GM19043 (cell line): Measurements from ENCODE around the gene TP73.

Experiments used
- ATAC-seq: cut with Tn5 transposase; IDR thresholded peaks from one replicate; pipeline ENCODE4 v1.9.1; 2021; ENCODE audit warnings: low read depth; ENCODE audit not compliant: unreplicated experiment

Gene TP73

DNA sequence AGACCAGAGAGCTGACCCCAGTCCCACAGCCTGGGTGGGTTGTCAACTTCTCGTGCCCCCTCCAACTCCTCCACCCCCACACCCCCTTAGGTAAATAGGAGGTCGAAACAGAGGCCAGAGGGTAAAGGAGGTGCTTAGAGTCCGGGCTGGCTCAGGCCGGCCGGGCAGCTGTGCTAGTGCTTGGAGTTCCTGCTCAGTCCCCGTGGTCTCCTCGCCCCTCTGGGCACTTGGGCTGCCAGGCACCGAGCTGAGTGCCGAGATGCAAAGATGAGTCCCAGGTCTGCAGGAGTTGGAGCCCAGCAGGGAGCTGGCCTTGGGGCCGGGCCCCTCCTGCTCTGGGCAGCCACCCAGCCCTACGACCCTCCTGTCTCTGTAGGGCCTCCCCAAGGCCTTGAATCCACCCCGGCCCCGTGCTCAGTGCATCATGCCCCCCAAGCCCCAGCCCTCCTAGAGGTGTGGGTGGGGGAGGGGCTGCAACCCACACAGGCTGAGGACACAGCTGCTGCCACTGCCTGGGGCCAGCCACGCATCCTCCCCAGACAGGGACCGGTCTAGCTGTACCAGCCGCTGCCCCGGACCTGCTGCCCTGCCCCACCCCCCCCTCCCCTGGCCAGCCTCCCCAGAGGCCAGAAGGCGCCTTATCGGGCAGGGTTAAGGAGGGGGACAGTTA is 122.1 kb downstream of the TP73 start:
- no peak for ATAC-seq

DNA sequence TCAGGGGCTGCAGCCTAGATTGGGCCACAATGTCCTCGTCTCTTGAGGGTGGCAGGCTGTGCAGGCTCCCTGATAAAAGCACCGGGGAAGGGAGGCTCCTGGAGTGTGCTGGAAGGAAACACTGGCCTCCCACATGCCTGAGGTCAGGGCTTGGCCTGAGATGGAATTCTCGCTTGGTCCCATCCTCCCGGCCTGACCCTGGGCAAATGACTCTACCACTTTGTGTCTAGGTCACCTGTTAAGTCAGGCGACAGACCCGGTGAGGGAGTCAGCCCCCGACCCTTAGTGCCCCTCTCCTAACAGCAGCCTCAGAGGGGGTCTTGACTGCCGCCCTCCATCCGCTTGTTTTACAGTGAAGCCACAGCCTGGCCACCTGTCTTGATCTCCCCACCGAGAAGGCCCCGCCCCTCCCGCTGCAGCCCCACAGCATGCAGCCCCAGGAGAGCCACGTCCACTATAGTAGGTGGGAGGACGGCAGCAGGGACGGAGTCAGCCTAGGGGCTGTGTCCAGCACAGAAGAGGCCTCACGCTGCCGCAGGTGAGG is 122.7 kb downstream of the TP73 start:
- no peak for ATAC-seq

DNA sequence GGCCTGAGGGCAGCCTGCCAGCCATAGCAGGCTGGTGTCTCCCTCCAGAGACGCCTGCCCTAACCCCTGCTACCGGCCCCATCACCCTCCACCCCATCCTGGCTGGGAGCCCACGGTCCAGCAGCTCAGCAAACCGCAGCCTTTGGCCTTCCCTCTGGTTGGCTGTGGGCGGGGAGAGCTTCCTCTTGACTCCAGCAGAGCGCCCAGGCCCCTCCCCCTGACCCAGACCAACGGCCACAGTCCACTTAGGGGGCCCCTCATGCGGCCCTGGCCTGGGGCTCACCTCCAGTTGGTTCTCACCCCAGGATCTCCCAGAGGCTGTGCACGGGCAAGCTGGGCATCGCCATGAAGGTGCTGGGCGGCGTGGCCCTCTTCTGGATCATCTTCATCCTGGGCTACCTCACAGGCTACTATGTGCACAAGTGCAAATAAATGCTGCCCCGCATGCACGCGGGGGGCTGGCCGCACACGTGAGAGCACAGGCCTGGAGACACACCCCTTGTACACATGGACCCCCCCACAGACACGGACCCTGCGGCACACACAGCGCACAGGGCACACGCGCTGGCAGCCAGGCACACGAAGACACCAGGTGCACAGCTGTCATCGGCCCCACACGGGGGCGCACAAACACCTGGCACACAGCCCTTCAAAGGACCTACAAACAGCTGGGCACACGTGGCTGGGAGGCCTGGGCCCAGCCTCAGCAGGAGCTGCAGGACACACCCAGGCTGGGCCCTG is 123.3 kb downstream of the TP73 start:
- no peak for ATAC-seq

DNA sequence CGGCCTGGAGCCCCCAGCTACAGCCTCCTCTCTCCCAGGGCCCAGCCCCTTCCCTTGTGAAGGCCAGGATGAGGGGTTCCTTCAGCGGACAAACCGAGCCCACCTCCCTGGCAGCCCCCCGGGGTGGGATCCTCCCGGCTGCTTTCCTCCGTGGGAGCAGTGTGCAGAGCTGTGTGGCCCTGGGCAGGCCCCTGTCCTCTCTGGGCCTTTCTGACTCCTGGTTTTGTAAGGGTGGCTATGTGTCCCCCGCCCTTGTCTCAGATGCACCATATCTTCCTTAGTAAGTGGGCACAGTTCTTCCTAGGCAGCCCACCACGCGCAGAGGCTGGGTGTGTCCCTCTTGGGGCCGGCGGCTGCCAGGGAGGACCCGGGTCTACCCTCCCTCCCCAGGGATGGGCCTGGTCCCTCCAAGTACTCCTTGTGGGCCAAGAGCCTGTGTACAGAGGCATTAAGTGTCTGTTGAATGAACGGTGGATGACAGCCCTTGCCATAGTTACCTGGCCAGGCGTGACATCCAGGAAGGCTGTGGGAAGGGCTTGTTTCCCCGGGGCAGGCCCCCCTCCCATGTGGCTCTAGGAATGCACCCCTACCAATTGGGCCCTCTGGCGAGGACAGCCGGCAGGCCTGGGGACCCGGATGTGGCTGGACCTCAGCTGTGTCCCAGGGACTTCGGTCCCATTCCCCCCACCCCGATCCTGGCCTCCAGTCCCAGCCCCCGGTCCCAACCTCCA is 124.1 kb downstream of the TP73 start:
- no peak for ATAC-seq

DNA sequence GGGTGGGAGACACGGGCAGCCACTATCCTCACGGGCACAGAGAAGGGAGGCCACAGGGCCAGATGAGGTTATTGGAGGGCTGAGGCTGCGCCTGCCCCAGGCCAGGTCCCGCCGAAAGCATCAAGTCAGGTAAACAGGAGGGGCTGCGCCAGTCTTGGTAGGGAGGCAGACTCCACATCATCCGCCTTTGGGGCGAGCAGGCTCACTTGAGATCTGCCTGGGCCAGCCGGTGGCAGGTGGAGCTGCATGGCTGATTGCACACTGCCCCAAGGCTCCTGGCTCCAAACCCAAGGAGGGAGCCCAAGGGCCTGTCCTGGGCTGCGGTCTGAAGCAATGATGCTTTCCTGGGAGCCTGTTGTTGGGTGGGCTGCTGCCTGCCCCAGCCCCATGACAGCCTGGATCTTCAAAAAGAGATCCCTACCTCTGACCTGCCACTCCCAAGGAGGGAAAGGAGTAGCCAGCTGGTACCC is 124.8 kb downstream of the TP73 start:
- no peak for ATAC-seq

DNA sequence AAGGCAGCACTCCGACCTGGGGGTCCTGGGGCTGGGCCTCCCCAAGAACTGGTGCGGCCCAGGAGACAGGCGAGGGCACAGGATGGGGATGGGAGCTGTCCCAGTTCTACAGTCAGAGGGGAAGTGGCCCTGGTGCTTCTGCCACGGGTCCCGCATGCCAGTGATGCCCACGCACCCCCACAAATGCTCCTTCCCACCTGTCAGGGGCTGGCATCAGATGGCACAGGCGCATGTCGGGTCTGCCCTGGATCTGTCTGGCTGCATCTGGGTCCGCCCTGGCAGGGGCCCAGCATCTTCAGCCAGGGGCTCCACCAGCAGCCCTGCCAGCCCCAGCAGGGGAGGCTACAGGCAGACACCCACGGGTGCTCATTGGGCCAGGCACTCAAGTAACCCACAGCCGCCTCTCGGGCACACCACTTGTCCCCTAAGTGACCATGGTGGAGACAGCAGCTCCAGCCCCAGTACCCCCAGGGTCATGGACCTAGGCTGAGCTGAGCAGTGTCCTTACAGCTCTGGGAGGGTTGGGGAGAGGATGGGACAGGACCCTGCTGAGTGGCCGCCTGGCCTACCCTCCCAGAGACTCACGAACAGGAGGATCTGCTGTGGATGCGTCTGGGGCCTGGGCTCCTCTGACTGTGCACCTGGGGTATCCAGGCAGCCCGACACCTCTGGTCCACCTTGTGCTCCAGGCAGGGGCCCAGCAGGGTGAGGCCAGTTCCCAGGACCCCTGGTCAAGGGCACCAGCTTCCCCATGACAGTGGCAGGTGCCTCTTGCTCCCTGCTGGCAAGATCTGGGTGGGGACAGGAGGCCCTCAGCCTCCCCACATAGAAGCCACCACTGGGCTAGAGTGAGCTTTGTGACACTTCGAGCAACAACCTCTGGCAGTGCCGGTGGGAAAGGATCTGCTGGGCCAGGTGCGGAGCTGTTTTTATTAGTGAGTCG is 125.6 kb downstream of the TP73 start:
- no peak for ATAC-seq

GRCh38 chr1:3778590-3779264 is 126.4 kb downstream of the TP73 start:
- ATAC-seq, result no peak

GRCh38 chr1:3779265-3779911 is 127.1 kb downstream of the TP73 start:
- no peak for ATAC-seq

DNA sequence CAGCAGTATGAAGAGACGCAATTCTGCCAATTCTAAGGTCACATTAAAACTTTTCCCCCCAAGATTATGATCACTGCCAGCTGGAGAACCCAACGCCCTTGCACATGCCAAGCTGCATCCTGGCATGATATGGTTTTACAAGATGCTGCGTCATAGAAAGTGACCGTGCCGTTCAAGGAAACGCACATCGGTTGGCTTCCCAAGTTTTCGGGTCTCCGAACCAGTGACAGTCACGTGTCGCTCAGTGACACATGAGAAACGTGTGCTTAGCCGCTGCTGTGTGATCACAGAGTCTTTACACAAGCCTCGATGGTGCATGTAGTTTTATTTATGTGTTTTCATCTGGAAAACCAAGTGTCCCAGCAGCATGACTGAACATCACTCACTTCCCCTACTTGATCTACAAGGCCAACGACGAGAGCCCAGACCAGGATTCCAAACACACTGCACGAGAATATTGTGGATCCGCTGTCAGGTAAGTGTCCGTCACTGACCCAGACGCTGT is 127.6 kb downstream of the TP73 start:
- no peak for ATAC-seq

DNA sequence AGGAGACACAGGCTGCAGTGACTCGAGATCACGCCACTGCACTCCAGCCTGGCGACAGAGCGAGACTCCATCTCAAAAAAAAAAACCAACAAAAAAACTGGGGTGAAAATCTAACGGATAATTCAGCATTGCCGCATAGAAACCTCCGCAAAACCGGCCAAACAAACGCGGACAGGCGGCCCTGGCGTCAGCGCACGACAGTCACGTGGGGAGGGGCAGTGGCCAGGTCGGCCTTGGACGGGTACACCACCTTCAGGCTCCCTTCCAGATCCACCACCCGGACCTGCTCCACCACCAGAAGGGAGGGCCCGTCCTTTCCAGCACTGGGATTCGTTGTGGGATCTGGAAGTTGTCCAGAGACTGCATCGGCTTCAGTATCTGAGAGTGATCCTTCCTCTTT is 128.6 kb downstream of the TP73 start:
- ATAC-seq, result no peak

DNA sequence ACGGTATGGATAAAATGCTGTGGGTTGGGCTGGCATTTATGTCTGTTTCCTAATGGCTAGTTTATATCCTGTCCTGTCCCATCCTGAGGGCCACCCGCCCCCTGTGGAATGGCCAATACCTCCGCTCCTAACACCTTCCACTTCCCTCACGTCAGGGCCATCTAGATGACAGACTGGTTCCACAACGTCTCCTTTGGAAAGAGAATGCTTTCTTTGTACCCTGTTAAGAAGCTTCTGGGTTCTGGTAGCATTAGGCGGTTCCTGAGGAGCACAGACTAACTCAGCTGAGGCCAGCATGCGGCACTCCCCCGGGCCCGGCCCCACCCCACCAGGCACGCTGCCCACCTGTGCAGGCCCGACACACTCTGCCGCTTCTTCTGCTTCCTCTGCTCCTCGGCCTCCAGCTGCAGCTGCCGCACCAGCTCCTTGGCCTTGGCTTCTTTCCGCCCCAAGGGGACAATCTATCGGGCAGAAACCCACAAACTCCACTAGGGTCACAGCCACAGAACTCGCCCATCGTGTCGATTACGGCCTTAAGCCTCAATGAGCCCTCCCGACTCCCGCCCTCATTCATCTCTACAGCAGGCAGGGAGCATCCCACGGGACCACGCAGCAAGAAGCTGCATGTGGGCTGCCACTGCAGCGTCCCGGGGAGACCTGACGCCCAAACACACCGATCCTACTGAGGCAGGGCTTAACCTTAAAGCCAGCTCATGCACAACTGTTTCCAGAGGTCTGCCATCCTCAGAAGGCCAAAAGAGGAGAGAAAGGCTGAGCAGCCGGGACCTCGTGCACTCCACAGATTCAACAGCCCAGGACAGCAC is 131.5 kb downstream of the TP73 start:
- no peak for ATAC-seq

DNA sequence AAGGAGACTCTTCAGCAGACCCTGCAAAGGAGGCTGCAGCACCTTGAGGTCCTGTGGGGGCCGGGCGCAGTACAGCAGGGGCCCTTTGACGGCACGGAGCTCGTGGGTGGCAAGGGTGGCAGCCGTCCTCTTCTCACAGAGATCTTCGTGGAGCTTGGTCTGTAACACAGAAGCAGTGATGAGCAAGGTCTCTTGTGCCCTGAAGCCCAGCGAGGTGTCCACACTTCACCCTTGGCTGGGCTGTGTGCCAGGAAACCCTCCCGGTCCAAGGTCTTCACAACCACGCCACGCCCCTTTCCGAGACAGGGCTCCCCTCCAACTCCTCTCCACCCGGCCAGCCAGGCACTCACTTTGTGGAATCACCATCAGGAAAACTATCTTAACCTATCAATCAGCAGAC is 132.7 kb downstream of the TP73 start:
- ATAC-seq, result no peak

DNA sequence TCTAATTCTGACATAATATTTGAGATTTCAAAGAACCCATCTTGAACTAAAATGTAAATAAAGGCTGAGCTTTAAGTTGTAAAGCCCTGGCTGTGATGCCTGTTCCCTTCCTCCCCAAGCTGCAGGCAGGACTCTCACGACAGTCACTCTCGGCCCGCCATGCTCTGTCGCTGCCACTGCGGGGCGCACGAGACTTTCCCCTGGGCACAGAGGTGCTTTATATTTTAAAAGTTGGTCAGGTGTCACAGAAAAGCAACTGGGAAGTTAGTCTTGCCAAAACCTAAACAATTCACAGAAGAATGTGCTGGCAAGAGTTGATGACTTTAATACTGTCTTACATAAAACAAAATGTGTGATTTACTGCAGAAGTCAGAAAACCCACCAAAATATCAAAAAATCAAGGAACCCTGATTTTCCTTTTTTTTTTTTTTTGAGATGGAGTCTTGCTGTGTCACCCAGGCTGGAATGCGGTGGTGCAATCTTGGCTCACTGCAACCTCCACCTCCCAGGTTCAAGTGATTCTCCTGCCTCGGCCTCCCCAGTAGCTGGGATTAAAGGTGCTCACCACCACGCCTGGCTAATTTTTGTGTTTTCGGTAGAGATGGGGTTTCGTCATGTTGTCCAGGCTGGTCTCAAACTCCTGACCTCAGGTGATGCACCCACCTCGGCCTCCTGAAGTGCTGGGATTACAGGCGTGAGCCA is 133.3 kb downstream of the TP73 start:
- ATAC-seq, result no peak
